GM12865 (cell line): ENCODE data around the gene THOC5.
"Not testable (repeated sequence)": the region's sequence is repeated elsewhere in the genome, so short reads cannot be mapped to it uniquely, and the experiment has no call there.

Experiments used
- DNase-seq: peaks from one replicate; pipeline ENCODE4 v3.0.0; 2010; ENCODE audit warnings: low read depth
- H3K4me3 ChIP-seq: 2 replicates; pipeline ENCODE4 v1.5.1; 2011; ENCODE audit warnings: mild to moderate bottlenecking, low read depth, low read length, control low read depth
- TF ChIP-seq, protein P1 (sequence below): IDR thresholded peaks from 2 replicates; pipeline ENCODE4 v1.5.1; 2011; ENCODE audit warnings: low read length, control low read depth, low read depth, inconsistent platforms; ENCODE audit not compliant: insufficient read depth; ENCODE audit errors: missing control alignments

THOC5 gene

DNA sequence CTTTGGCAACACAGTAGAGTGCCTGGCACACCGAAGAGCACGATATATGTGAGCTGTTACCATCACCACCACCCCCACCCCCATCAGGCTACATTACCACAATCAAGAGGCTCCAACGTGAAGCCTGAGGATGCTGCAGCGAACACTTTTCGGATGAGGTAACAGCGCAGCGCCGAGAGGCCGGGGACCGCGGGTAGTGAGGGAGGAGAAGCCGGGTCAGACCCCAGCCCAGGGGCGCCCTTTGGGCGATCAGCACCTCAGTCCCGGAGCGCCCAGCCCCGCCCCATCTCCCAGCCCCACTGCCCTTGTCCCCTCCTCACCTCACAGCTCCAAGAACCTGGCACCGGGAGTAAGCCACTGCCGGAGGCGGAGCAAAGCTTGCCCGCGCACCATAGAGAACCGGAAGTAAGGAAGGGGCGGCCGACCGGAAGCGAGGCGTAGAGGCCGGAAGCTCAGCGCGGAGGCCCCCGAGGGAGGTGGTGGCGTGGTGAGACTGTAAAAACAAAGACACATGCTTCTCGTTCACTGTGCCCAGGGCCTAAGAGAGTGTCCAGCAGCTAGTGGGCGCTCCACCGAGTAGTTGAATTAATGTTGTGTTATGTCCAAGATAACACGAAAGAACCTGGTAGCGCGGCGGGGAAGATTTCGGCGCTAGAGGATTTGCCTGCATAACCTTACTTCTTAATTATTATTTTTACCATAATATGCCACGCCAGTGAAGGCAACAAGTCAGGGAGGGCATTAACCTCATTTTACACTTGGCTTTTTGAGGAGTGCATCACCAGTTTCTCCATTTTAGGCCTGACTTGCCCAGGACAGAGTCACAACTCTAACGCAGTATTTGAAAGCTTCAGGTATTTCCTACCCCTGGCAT is at the start of gene THOC5:
THOC5 (minus strand) TSS at position 407 of the 874 bp plus-strand sequence. CDS start 4,610 bp downstream, outside the sequence.
- peak within 1 kb of the TSS; percentile 90 for H3K4me3 ChIP-seq
- peak; percentile 93 for DNase-seq
- TF ChIP-seq, protein P1, sequence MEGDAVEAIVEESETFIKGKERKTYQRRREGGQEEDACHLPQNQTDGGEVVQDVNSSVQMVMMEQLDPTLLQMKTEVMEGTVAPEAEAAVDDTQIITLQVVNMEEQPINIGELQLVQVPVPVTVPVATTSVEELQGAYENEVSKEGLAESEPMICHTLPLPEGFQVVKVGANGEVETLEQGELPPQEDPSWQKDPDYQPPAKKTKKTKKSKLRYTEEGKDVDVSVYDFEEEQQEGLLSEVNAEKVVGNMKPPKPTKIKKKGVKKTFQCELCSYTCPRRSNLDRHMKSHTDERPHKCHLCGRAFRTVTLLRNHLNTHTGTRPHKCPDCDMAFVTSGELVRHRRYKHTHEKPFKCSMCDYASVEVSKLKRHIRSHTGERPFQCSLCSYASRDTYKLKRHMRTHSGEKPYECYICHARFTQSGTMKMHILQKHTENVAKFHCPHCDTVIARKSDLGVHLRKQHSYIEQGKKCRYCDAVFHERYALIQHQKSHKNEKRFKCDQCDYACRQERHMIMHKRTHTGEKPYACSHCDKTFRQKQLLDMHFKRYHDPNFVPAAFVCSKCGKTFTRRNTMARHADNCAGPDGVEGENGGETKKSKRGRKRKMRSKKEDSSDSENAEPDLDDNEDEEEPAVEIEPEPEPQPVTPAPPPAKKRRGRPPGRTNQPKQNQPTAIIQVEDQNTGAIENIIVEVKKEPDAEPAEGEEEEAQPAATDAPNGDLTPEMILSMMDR, result peak; percentile 22

DNA sequence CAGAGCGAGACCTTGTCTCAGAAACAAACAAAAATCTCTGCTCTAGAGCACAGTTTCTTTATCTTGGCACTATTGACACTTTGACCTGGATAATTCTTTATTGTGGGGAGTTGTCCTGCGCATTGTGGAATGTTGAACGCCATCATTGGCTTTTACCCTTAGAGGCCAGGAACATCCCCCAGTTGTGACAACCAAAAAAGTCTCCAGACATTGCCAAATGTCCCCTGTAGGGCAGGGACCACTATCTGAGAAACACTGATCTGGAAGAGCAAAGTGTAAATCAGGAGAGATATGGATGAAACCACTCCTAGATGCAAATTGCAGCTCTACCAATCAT is 45.1 kb upstream of the THOC5 start:
- no peak for DNase-seq
- TF ChIP-seq, protein P1, result no peak
- no peak overlapping the region for H3K4me3 ChIP-seq

DNA sequence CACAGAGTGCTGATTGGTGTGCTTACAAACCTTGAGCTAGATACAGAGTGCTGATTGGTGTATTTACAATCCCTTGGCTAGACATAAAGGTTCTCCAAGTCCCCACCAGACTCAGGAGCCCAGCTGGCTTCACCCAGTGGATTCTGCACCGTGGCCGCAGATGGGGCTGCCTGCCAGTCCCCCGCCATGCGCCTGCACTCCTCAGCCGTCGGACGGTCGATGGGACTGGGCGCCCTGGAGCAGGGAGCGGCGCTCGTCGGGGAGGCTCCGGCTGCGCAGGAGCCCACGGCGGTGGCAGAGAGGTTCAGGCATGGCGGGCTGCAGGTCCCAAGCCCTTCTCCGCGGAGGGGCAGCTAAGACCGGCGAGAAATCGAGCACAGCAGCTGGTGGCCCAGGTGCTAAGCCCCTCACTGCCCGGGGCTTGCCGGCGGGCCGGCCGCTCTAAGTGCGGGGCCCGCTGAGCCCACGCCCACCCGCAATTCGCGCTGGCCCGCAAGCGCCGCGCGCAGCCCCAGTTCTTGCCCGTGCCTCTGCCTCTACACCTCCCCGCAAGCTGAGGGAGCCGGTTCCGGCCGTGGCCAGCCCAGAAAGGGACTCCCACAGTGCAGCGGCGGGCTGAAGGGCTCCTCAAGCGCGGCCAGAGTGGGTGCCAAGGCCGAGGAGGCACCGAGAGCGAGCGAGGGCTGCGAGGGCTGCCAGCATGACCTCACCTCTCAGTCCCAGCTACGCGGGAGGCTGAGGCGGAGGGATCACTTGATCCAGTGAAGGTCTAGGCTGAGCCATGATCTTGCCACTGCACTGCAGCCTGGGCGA is 44.5 kb upstream of the THOC5 start:
- DNase-seq, H3K4me3 ChIP-seq: not testable (repeated sequence)

DNA sequence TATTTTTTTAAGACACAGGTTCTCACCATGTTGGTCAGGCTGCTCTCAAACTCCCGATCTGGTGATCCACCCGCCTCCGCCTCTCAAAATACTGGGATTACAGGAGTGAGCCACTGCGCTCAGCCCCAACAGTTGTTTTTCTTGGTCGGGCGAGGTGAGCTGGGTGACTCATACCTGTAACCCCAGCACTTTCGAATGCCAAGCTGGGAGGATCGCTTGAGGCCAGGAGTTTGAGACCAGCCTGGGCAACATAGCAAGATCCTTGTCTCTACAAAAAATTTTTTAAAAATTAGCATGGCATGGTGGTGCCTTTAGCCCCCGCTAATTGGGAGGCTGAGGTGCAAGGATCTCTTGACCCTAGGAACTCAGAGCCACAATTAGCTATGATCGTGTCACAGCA is 42.9 kb upstream of the THOC5 start:
- TF ChIP-seq, protein P1, result no peak
- no peak overlapping the region for H3K4me3 ChIP-seq
- no peak for DNase-seq

DNA sequence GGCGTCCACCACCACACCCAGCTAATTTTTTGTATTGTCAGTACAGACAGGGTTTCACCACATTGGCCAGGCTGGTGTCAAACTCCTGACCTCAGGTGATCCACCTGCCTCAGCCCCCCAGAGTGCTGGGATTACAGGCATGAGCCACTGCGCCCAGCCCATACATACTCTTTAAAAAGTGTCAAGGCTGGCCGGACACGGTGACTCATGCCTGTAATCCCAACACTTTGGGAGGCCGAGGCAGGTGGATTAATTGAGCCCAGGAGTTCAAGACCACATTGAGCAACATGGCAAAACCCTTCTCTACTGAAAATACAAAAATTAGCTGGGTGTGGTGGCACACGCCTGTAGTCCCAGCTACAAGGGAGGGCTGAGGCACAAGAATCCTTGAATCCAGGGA is 40.9 kb upstream of the THOC5 start:
- not testable (repeated sequence) for DNase-seq, H3K4me3 ChIP-seq

DNA sequence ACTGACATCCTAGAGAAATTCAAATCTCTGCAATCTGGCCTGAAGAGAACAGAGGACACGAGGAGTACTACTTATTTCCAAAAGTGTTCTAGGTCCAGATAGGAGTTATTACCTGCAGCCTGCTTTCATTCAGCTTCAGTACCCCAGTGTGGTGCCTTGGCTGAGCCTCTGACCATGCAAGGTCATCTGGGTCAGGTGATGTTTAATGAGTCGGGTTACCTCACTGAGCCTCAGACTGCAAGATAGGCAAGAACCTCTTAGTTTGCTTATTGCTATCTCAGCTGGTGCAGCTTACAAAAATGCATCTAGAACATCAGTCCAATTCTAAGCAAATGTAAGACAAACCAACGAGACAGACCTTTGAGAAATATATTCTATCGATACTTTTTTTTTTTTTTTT is 40.4 kb upstream of the THOC5 start:
- DNase-seq, result no peak
- TF ChIP-seq, protein P1, result no peak
- H3K4me3 ChIP-seq, result no peak overlapping the region

DNA sequence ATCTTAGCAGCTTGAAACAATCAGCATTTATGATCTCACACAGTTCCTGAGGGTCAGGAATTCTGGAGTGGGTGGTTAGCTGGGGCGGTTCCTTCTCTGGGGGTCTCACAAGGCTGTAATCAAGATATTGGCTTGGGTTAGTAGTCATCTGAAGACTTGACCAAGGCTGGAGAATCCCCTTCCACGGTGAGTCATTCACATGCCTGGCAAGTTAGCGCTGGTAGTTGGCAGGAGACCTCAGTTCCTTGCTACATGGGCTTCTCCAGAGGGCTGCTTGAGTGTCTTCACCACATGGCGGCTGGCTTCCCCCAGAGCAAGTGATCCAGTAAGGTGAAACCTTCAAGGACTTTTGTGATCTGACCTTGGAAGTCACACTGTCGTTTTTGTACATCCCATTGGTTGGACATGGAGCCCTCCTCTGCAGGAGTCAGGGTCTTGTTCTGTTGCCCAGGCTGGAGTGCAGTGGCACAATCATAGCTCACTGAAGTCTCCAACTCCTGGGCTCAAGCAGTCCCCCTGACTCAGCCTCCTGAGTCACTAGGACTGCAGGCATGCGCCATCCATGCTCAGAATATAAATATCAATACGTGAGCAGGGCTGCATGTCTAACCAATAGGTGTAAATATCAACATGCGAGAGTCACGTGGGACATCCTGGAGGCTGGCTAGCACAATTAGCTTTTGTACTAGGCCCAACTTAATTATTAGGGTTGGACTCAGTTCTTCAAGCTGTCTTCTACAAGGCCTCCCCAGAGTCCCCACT is 34.6 kb upstream of the THOC5 start:
- TF ChIP-seq, protein P1, result no peak
- DNase-seq, result peak; percentile 18
- H3K4me3 ChIP-seq, result no peak overlapping the region

DNA sequence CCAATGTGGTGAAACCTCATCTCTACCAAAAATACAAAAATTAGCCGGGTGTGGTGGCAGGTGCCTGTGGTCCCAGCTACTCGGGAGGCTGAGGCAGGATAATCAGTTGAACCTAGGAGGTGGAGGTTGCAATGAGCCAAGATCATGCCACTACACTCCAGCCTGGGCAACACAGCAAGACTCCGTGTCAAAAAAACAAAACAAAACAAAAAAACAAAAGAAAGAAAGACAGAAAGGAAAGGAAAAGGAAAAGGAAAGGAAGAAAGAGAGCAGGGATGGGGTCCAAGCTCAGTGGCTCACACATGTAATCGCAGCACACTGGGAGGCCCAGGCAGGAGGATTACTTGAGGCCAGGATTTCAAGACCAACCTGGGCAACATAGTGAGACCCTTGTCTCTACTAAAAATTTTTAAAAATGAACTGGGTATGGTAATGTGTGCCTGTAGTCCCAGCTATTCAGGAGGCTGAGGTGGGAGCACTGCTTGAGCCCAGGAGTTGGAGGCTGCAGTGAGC is 32.7 kb upstream of the THOC5 start:
- not testable (repeated sequence) for DNase-seq, H3K4me3 ChIP-seq
